ENCODE data around the gene MAP3K21.

GRCh38 chr1:233347338-233347737, 19.8 kb downstream of the MAP3K21 start:
- TF ChIP-seq CTCF (IDR thresholded peaks at IDR 0.05 in 4 of 5, conservative IDR thresholded peaks at IDR 0.05 in 1 of 5) = no peak
- no peak for TF ChIP-seq POLR2A (IDR thresholded peaks at IDR 0.05)

Data from gastrocnemius medialis (tissue), 4 donors.